Activated CD8-positive, alpha-beta T cell treated with anti-CD3 and anti-CD28 coated beads, Interleukin-2, amount 10 ng/mL, durations not matched to agents 7 days and 5 days (primary cell): ENCODE results near the gene ADM5. TPM values are rescaled to one million over a fixed set of nuclear protein-coding genes. Genes with fewer than 3 reads are reported as not detected.

Source experiments
- ATAC-seq: fragments of 150-1000 bp; cut with Tn5 transposase; one replicate; pipeline ENCODE4 v1.10.0; 2021; ENCODE audit warnings: moderate library complexity
- CTCF ChIA-PET: fragments of 350-600 bp; sonication (Branson Sonifier 250); formaldehyde crosslinking; loops from one replicate; lab custom pipeline; 2021; ENCODE audit warnings: antibody characterized with exemption; lab: Charles Lee
- POLR2A ChIA-PET: fragments of 350-600 bp; sonication (Branson Sonifier 250); formaldehyde crosslinking; loops from one replicate; lab custom pipeline; 2021; ENCODE audit warnings: antibody characterized with exemption; lab: Charles Lee
- DNase-seq: peaks from one replicate; pipeline ENCODE4 v3.0.0-alpha.2; 2020
- H3K27ac Mint-ChIP-seq: one replicate; pipeline ENCODE4 v1.8.0; 2021; ENCODE audit warnings: mild to moderate bottlenecking, mixed read lengths
- H3K27me3 Mint-ChIP-seq: one replicate; pipeline ENCODE4 v1.8.0; 2021; ENCODE audit warnings: low read depth, mixed read lengths
- H3K36me3 Mint-ChIP-seq: one replicate; pipeline ENCODE4 v1.8.0; 2021; ENCODE audit warnings: low read depth, mixed read lengths
- H3K4me1 Mint-ChIP-seq: one replicate; pipeline ENCODE4 v1.8.0; 2021; ENCODE audit warnings: low read depth, mixed read lengths
- H3K4me3 Mint-ChIP-seq: one replicate; pipeline ENCODE4 v1.8.0; 2021; ENCODE audit warnings: mild to moderate bottlenecking, mixed read lengths
- H3K9me3 Mint-ChIP-seq: one replicate; pipeline ENCODE4 v1.8.0; 2022; ENCODE audit warnings: mixed read lengths; ENCODE audit not compliant: insufficient read depth
- total RNA-seq, 2 experiments: library from RNA; stranded (reverse); gene quantifications; one replicate each; pipeline ENCODE4 v1.2.3, GENCODE V29; 2021

The ADM5 gene
- total RNA-seq, 2 experiments from 2014 or later, result 4.4 to 4.5 TPM

GRCh38 chr19:49660338-49660961 lies 28.9 kb upstream of the ADM5 start:
- Mint-ChIP-seq H3K4me1 (peaks cover 23% of the 10 kb centered on the region), H3K27me3 (no peaks in the 10 kb centered on the region), H3K36me3 (peaks cover 66% of the 10 kb centered on the region), H3K9me3 (no peaks in the 10 kb centered on the region), H3K27ac (no peak overlapping the region), H3K4me3 (no peak overlapping the region)
- POLR2A ChIA-PET, result interaction anchor here (1.1 kb wide), 2 partner anchors 11 to 15 kb away, joined by 3 to 4 read pairs; no protein-coding TSS in a partner anchor
- no peak for ATAC-seq
- CTCF ChIA-PET, result no interaction called here
- no peak for DNase-seq

GRCh38 chr19:49662011-49662410 lies 27.4 kb upstream of the ADM5 start:
- Mint-ChIP-seq H3K36me3 (peaks cover 57% of the 10 kb centered on the region), H3K27ac (no peak overlapping the region), H3K27me3 (no peaks in the 10 kb centered on the region), H3K4me3 (no peak overlapping the region), H3K4me1 (peaks cover 30% of the 10 kb centered on the region), H3K9me3 (no peaks in the 10 kb centered on the region)
- ChIA-PET CTCF (no interaction called here), POLR2A (no interaction called here)
- DNase-seq (no peak), ATAC-seq (no peak)

- ChIA-PET CTCF (interaction anchor here (0.7 to 3.2 kb wide), 4 partner anchors 14 to 210 kb away, joined by 3 to 33 read pairs (median 7); partner anchors contain the start of genes ALDH16A1, PRMT1 and SCAF1), POLR2A (interaction anchor here (1.5 to 4.3 kb wide), 3 partner anchors 8 to 21 kb away, joined by 8 to 38 read pairs (median 24); partner anchors contain the start of genes PRMT1, RRAS and SCAF1)
- Mint-ChIP-seq H3K4me1 (peaks cover 35% of the 10 kb centered on the region), H3K27ac (peak overlapping the region; percentile 92), H3K36me3 (peaks cover 57% of the 10 kb centered on the region), H3K4me3 (peak overlapping the region; percentile 94), H3K9me3 (no peaks in the 10 kb centered on the region), H3K27me3 (no peaks in the 10 kb centered on the region)
- ATAC-seq, result no peak
- DNase-seq, result no peak
These were observed 26.2 kb upstream of the ADM5 start for GRCh38 chr19:49663224-49663623.

- H3K27ac Mint-ChIP-seq, result peak overlapping the region; percentile 92
- H3K27me3 Mint-ChIP-seq, result no peaks in the 10 kb centered on the region
- peaks cover 55% of the 10 kb centered on the region for H3K36me3 Mint-ChIP-seq
- DNase-seq, result peak; percentile 93
- H3K4me3 Mint-ChIP-seq, result peak overlapping the region; percentile 94
- peak; percentile 68 for ATAC-seq
- CTCF ChIA-PET, result interaction anchor here (0.7 to 3.2 kb wide), 7 partner anchors 8 to 212 kb away, joined by 3 to 33 read pairs (median 3); partner anchors contain the start of genes ALDH16A1, PRMT1 and SCAF1
- H3K9me3 Mint-ChIP-seq, result no peaks in the 10 kb centered on the region
- peaks cover 35% of the 10 kb centered on the region for H3K4me1 Mint-ChIP-seq
- POLR2A ChIA-PET, result interaction anchor here (0.9 to 4.3 kb wide), 7 partner anchors 8 to 84 kb away, joined by 3 to 38 read pairs (median 5); partner anchors contain the start of genes NOSIP, PRMT1, PRR12 and PRRG2
These were observed 25.0 kb upstream of the ADM5 start for GRCh38 chr19:49664171-49665035.

GRCh38 chr19:49665036-49665350 lies 24.4 kb upstream of the ADM5 start:
- H3K36me3 Mint-ChIP-seq, result peaks cover 55% of the 10 kb centered on the region
- peaks cover 35% of the 10 kb centered on the region for H3K4me1 Mint-ChIP-seq
- H3K4me3 Mint-ChIP-seq, result peak overlapping the region; percentile 94
- no peaks in the 10 kb centered on the region for H3K9me3 Mint-ChIP-seq
- POLR2A ChIA-PET, result interaction anchor here (0.8 to 4.3 kb wide), 6 partner anchors 9 to 84 kb away, joined by 3 to 38 read pairs (median 5); partner anchors contain the start of genes NOSIP, PRMT1, PRRG2 and RRAS
- CTCF ChIA-PET, result interaction anchor here (1.0 to 3.2 kb wide), 5 partner anchors 9 to 22 kb away, joined by 3 to 33 read pairs (median 5); partner anchors contain the start of genes PRMT1 and SCAF1
- no peaks in the 10 kb centered on the region for H3K27me3 Mint-ChIP-seq
- H3K27ac Mint-ChIP-seq, result peak overlapping the region; percentile 92
- ATAC-seq (peak; percentile 0), DNase-seq (no peak)

- peaks cover 50% of the 10 kb centered on the region for H3K36me3 Mint-ChIP-seq
- DNase-seq (peak; percentile 99), ATAC-seq (peak; percentile 87)
- ChIA-PET POLR2A (interaction anchor here (0.8 to 4.3 kb wide), 6 partner anchors 9 to 85 kb away, joined by 3 to 38 read pairs (median 5); partner anchors contain the start of genes NOSIP, PRMT1, PRRG2 and RRAS), CTCF (interaction anchor here (1.7 to 3.2 kb wide), 2 partner anchors 12 to 15 kb away, joined by 5 to 33 read pairs; partner anchors contain the start of gene PRMT1)
- no peaks in the 10 kb centered on the region for H3K27me3 Mint-ChIP-seq
- H3K27ac Mint-ChIP-seq, result peak within 1 kb of the TSS; percentile 92
- no peaks in the 10 kb centered on the region for H3K9me3 Mint-ChIP-seq
- peak within 1 kb of the TSS; percentile 94 for H3K4me3 Mint-ChIP-seq
- peaks cover 35% of the 10 kb centered on the region for H3K4me1 Mint-ChIP-seq
These were observed 23.9 kb upstream of the ADM5 start, which contains the start of the genes BCL2L12 and IRF3 for GRCh38 chr19:49665351-49666119. Gene BCL2L12 (plus strand): TSS chr19:49665933. CDS start chr19:49666693, 760 bp downstream. Gene IRF3 (minus strand): TSS chr19:49665857. CDS start chr19:49664838, 1,019 bp downstream.

- no peak for ATAC-seq
- DNase-seq, result no peak
- peak overlapping the region; percentile 94 for H3K4me3 Mint-ChIP-seq
- ChIA-PET CTCF (interaction anchor here (1.7 to 3.2 kb wide), 2 partner anchors 11 to 15 kb away, joined by 5 to 33 read pairs; partner anchors contain the start of gene PRMT1), POLR2A (interaction anchor here (0.8 to 4.3 kb wide), 6 partner anchors 10 to 86 kb away, joined by 3 to 38 read pairs (median 5); partner anchors contain the start of genes NOSIP, PRMT1, PRRG2 and RRAS)
- H3K27me3 Mint-ChIP-seq, result no peaks in the 10 kb centered on the region
- peak overlapping the region; percentile 92 for H3K27ac Mint-ChIP-seq
- H3K4me1 Mint-ChIP-seq, result peaks cover 35% of the 10 kb centered on the region
- H3K9me3 Mint-ChIP-seq, result no peaks in the 10 kb centered on the region
- H3K36me3 Mint-ChIP-seq, result peaks cover 49% of the 10 kb centered on the region
These were observed 23.3 kb upstream of the ADM5 start for GRCh38 chr19:49666120-49666444.

- ATAC-seq (no peak), DNase-seq (no peak)
- Mint-ChIP-seq H3K27me3 (no peaks in the 10 kb centered on the region), H3K36me3 (peaks cover 40% of the 10 kb centered on the region), H3K27ac (peak overlapping the region; percentile 92), H3K4me3 (peak overlapping the region; percentile 94), H3K4me1 (peaks cover 42% of the 10 kb centered on the region), H3K9me3 (no peaks in the 10 kb centered on the region)
- POLR2A ChIA-PET, result interaction anchor here (4.3 kb wide), 1 partner anchor 26 kb away, joined by 38 read pairs; the partner anchor contains the start of genes RRAS and SCAF1
- CTCF ChIA-PET, result interaction anchor here (1.2 to 1.4 kb wide), 2 partner anchors 9 to 13 kb away, joined by 4 to 5 read pairs; no protein-coding TSS in a partner anchor
These were observed 21.9 kb upstream of the ADM5 start for GRCh38 chr19:49667473-49667872.

GRCh38 chr19:49669516-49669915 lies 19.9 kb upstream of the ADM5 start:
- Mint-ChIP-seq H3K4me3 (no peak overlapping the region), H3K27ac (no peak overlapping the region), H3K9me3 (no peaks in the 10 kb centered on the region), H3K27me3 (no peaks in the 10 kb centered on the region), H3K4me1 (peaks cover 25% of the 10 kb centered on the region), H3K36me3 (peaks cover 28% of the 10 kb centered on the region)
- POLR2A ChIA-PET, result interaction anchor here (0.5 kb wide), 1 partner anchor 122 kb away, joined by 4 read pairs; no protein-coding TSS in a partner anchor
- DNase-seq, result no peak
- CTCF ChIA-PET, result no interaction called here
- no peak for ATAC-seq

- Mint-ChIP-seq H3K36me3 (peaks cover 21% of the 10 kb centered on the region), H3K4me3 (no peak overlapping the region), H3K27me3 (no peaks in the 10 kb centered on the region), H3K9me3 (no peaks in the 10 kb centered on the region), H3K4me1 (peaks cover 17% of the 10 kb centered on the region), H3K27ac (peak overlapping the region; percentile 16)
- POLR2A ChIA-PET, result interaction anchor here (0.8 to 1.4 kb wide), 2 partner anchors 95 to 168 kb away, joined by 3 read pairs; partner anchors contain the start of gene AP2A1
- ATAC-seq, result no peak
- CTCF ChIA-PET, result interaction anchor here (0.7 to 3.2 kb wide), 15 partner anchors 9 to 169 kb away, joined by 3 to 17 read pairs (median 4); partner anchors contain the start of genes NOSIP and RRAS
- peak; percentile 81 for DNase-seq
These were observed 17.1 kb upstream of the ADM5 start for GRCh38 chr19:49672131-49672919.
